Stimulated activated effector memory CD8-positive, alpha-beta T cell treated with anti-CD3 and anti-CD28 coated beads, Interleukin-12 subunit alpha, Interleukin-12 subunit beta, amount 100 ng/mL, for 72 hours (primary cell): Measurements from ENCODE around the gene SDC4.

ENCODE experiments used
- ATAC-seq: fragments of 150-1000 bp; cut with Tn5 transposase; 2 replicates; pipeline ENCODE4 v1.10.0; 2021
- DNase-seq, 2 donors: peaks; one replicate each; pipeline ENCODE4 v3.0.0; 2021 to 2022; ENCODE audit warnings: low spot score in 2 of 2
- H3K27ac Mint-ChIP-seq: one replicate; pipeline ENCODE4 v1.8.0; 2022; ENCODE audit warnings: mild to moderate bottlenecking, mixed read lengths
- H3K36me3 Mint-ChIP-seq: one replicate; pipeline ENCODE4 v1.8.0; 2022; ENCODE audit warnings: mild to moderate bottlenecking, mixed read lengths
- H3K4me1 Mint-ChIP-seq: one replicate; pipeline ENCODE4 v1.8.0; 2022; ENCODE audit warnings: mixed read lengths
- H3K4me3 Mint-ChIP-seq: one replicate; pipeline ENCODE4 v1.8.0; 2022; ENCODE audit warnings: mild to moderate bottlenecking, mixed read lengths
- H3K9me3 Mint-ChIP-seq: one replicate; pipeline ENCODE4 v1.8.0; 2022; ENCODE audit warnings: mixed read lengths

SDC4 gene

GRCh38 chr20:45347936-45348778 is at the start of gene SDC4:
SDC4 (minus strand) TSS chr20:45348424; CDS start chr20:45348384, 40 bp downstream.
- Mint-ChIP-seq H3K9me3 (no peaks in the 10 kb centered on the region), H3K4me3 (peak within 1 kb of the TSS; percentile 86), H3K4me1 (peaks cover 44% of the 10 kb centered on the region), H3K36me3 (peaks cover 43% of the 10 kb centered on the region), H3K27ac (peak within 1 kb of the TSS; percentile 92)
- ATAC-seq (peak; percentile 87), DNase-seq (peak; percentile 62 to 81)

GRCh38 chr20:45395114-45395415 is 46.8 kb upstream of the SDC4 start:
- Mint-ChIP-seq H3K36me3 (no peaks in the 10 kb centered on the region), H3K4me3 (no peak overlapping the region), H3K9me3 (peaks cover 5% of the 10 kb centered on the region), H3K27ac (no peak overlapping the region), H3K4me1 (peaks cover 4% of the 10 kb centered on the region)
- no peak for DNase-seq
- no peak for ATAC-seq

- no peak for ATAC-seq
- no peak overlapping the region for H3K4me3 Mint-ChIP-seq
- peaks cover 3% of the 10 kb centered on the region for H3K4me1 Mint-ChIP-seq
These were observed 46.2 kb upstream of the SDC4 start for GRCh38 chr20:45394221-45395113.

GRCh38 chr20:45392733-45393132 is 44.5 kb upstream of the SDC4 start:
- no peaks in the 10 kb centered on the region for H3K9me3 Mint-ChIP-seq
- no peak for ATAC-seq
- DNase-seq, result no peak
- H3K27ac Mint-ChIP-seq, result no peak overlapping the region
- H3K4me3 Mint-ChIP-seq, result no peak overlapping the region
- no peaks in the 10 kb centered on the region for H3K4me1 Mint-ChIP-seq
- H3K36me3 Mint-ChIP-seq, result no peaks in the 10 kb centered on the region

More at GRCh38 chr20:45394221-45395113, 46.2 kb upstream of the SDC4 start:
- Mint-ChIP-seq H3K27ac (no peak overlapping the region), H3K9me3 (no peaks in the 10 kb centered on the region), H3K36me3 (no peaks in the 10 kb centered on the region)
- DNase-seq, result no peak

- no peak overlapping the region for H3K4me3 Mint-ChIP-seq
- H3K36me3 Mint-ChIP-seq, result no peaks in the 10 kb centered on the region
- DNase-seq (no peak), ATAC-seq (no peak)
- H3K4me1 Mint-ChIP-seq, result no peaks in the 10 kb centered on the region
- peaks cover 5% of the 10 kb centered on the region for H3K9me3 Mint-ChIP-seq
- H3K27ac Mint-ChIP-seq, result no peak overlapping the region
These were observed 43.3 kb upstream of the SDC4 start for GRCh38 chr20:45391559-45391958.

- no peak overlapping the region for H3K4me3 Mint-ChIP-seq
These were observed 42.7 kb upstream of the SDC4 start for GRCh38 chr20:45390931-45391330.

GRCh38 chr20:45387274-45387673 is 39.0 kb upstream of the SDC4 start:
- no peak for ATAC-seq
- H3K4me3 Mint-ChIP-seq, result no peak overlapping the region
- H3K9me3 Mint-ChIP-seq, result peaks cover 5% of the 10 kb centered on the region
- H3K27ac Mint-ChIP-seq, result no peak overlapping the region
- no peak for DNase-seq
- no peaks in the 10 kb centered on the region for H3K36me3 Mint-ChIP-seq
- no peaks in the 10 kb centered on the region for H3K4me1 Mint-ChIP-seq

More at GRCh38 chr20:45390931-45391330, 42.7 kb upstream of the SDC4 start:
- DNase-seq (no peak), ATAC-seq (no peak)
- H3K4me1 Mint-ChIP-seq, result no peaks in the 10 kb centered on the region
- H3K9me3 Mint-ChIP-seq, result peaks cover 5% of the 10 kb centered on the region
- no peak overlapping the region for H3K27ac Mint-ChIP-seq
- no peaks in the 10 kb centered on the region for H3K36me3 Mint-ChIP-seq

- no peak for ATAC-seq
- DNase-seq, result peak in 1 of 2 donors; percentile 40
- H3K9me3 Mint-ChIP-seq, result no peaks in the 10 kb centered on the region
- H3K27ac Mint-ChIP-seq, result no peak within 1 kb of the TSS
- peaks cover 9% of the 10 kb centered on the region for H3K36me3 Mint-ChIP-seq
- no peak within 1 kb of the TSS for H3K4me3 Mint-ChIP-seq
- peaks cover 12% of the 10 kb centered on the region for H3K4me1 Mint-ChIP-seq
These were observed 30.0 kb upstream of the SDC4 start, which contains the start of gene TP53TG5 for GRCh38 chr20:45378191-45378590. TP53TG5 (minus strand) TSS chr20:45378325; CDS start chr20:45378236, 89 bp downstream.

- Mint-ChIP-seq H3K4me1 (peaks cover 21% of the 10 kb centered on the region), H3K9me3 (no peaks in the 10 kb centered on the region), H3K36me3 (peaks cover 13% of the 10 kb centered on the region), H3K4me3 (no peak overlapping the region), H3K27ac (no peak overlapping the region)
- ATAC-seq (no peak), DNase-seq (peak in 1 of 2 donors; percentile 38)
These were observed 29.0 kb upstream of the SDC4 start for GRCh38 chr20:45377269-45377668.

GRCh38 chr20:45374966-45375365 is 26.7 kb upstream of the SDC4 start:
- Mint-ChIP-seq H3K4me3 (no peak overlapping the region), H3K27ac (no peak overlapping the region), H3K4me1 (peaks cover 23% of the 10 kb centered on the region), H3K9me3 (no peaks in the 10 kb centered on the region), H3K36me3 (peaks cover 25% of the 10 kb centered on the region)
- DNase-seq (peak in 1 of 2 donors; percentile 45), ATAC-seq (no peak)

- Mint-ChIP-seq H3K4me1 (peaks cover 23% of the 10 kb centered on the region), H3K36me3 (peaks cover 28% of the 10 kb centered on the region), H3K9me3 (no peaks in the 10 kb centered on the region), H3K27ac (peak overlapping the region; percentile 92), H3K4me3 (peak overlapping the region; percentile 80)
- ATAC-seq (no peak), DNase-seq (no peak)
These were observed 25.9 kb upstream of the SDC4 start for GRCh38 chr20:45374101-45374467.

GRCh38 chr20:45373353-45374100 is 25.3 kb upstream of the SDC4 start:
- peak overlapping the region; percentile 92 for H3K27ac Mint-ChIP-seq
- H3K36me3 Mint-ChIP-seq, result peaks cover 34% of the 10 kb centered on the region
- H3K4me3 Mint-ChIP-seq, result peak overlapping the region; percentile 80
- H3K9me3 Mint-ChIP-seq, result no peaks in the 10 kb centered on the region
- peak; percentile 89 to 93 for DNase-seq
- peaks cover 26% of the 10 kb centered on the region for H3K4me1 Mint-ChIP-seq
- peak; percentile 94 for ATAC-seq

GRCh38 chr20:45372646-45373352 is 24.6 kb upstream of the SDC4 start:
- no peak for DNase-seq
- peak overlapping the region; percentile 80 for H3K4me3 Mint-ChIP-seq
- no peaks in the 10 kb centered on the region for H3K9me3 Mint-ChIP-seq
- peak overlapping the region; percentile 92 for H3K27ac Mint-ChIP-seq
- H3K4me1 Mint-ChIP-seq, result peaks cover 33% of the 10 kb centered on the region
- no peak for ATAC-seq
- peaks cover 41% of the 10 kb centered on the region for H3K36me3 Mint-ChIP-seq

GRCh38 chr20:45372241-45372640 is 24.0 kb upstream of the SDC4 start:
- Mint-ChIP-seq H3K27ac (no peak overlapping the region), H3K4me3 (peak overlapping the region; percentile 80), H3K9me3 (no peaks in the 10 kb centered on the region), H3K36me3 (peaks cover 47% of the 10 kb centered on the region), H3K4me1 (peaks cover 39% of the 10 kb centered on the region)
- DNase-seq, result no peak
- ATAC-seq, result no peak
